Heart left ventricle (tissue), 16 donors: ENCODE results near the gene CHRNB4. TPM values are rescaled to one million over a fixed set of nuclear protein-coding genes. Genes with fewer than 3 reads are reported as not detected.

Experiments
- ATAC-seq, 4 donors: fragments of 200-7000 bp; cut with Tn5 transposase; one replicate each; pipeline ENCODE4 v1.9.1; 2020 to 2022; ENCODE audit warnings: moderate library complexity in 4 of 4, mild to moderate bottlenecking in 3 of 4, moderate number of reproducible peaks in 1 of 4
- DNase-seq, 5 donors: peaks; one replicate each; pipeline ENCODE4 v3.0.0-alpha.2; 2020
- H3K27ac ChIP-seq, 12 donors: fragments of 200-600 bp; sonication (generic) in 4 of 12; one replicate each; pipeline versions ENCODE4 v1.5.0 to v1.8.0; 2016 to 2022; ENCODE audit warnings: mild to moderate bottlenecking in 2 of 12
- H3K27me3 ChIP-seq, 9 donors: fragments of 200-600 bp; sonication (generic) in 2 of 9; one replicate each; pipeline versions ENCODE4 v1.5.1 to v1.8.0; 2016 to 2022; ENCODE audit warnings: mild to moderate bottlenecking in 3 of 9
- H3K36me3 ChIP-seq, 9 donors: fragments of 200-600 bp; sonication (generic) in 2 of 9; one replicate each; pipeline versions ENCODE4 v1.5.0 to v1.8.0; 2018 to 2022; ENCODE audit warnings: mild to moderate bottlenecking in 2 of 9
- H3K4me1 ChIP-seq, 12 donors: fragments of 200-600 bp; sonication (generic) in 4 of 12; one replicate each; pipeline versions ENCODE4 v1.5.0 to v1.8.0; 2016 to 2022; ENCODE audit warnings: mild to moderate bottlenecking in 3 of 12
- H3K4me3 ChIP-seq, 12 donors: fragments of 200-600 bp; sonication (generic) in 4 of 12; one replicate each; pipeline versions ENCODE4 v1.5.0 to v1.8.0; 2017 to 2022; ENCODE audit warnings: mild to moderate bottlenecking in 9 of 12, moderate library complexity in 4 of 12
- H3K9me3 ChIP-seq, 12 donors: fragments of 200-600 bp; sonication (generic) in 4 of 12; one replicate each; pipeline versions ENCODE4 v1.5.0 to v1.8.0; 2016 to 2022; ENCODE audit warnings: mild to moderate bottlenecking in 1 of 12
- CTCF ChIP-seq, 12 donors: fragments of 200-600 bp; sonication (generic) in 4 of 12; IDR thresholded peaks; one replicate each; pipeline versions ENCODE4 v1.5.0 to v1.8.0; 2018 to 2022; ENCODE audit warnings: antibody characterized with exemption in 12 of 12, mild to moderate bottlenecking in 5 of 12
- POLR2A ChIP-seq, 2 donors: fragments of 450-650 bp; IDR thresholded peaks; one replicate each; pipeline ENCODE4 v1.6.1; 2017; ENCODE audit warnings: antibody characterized with exemption in 2 of 2, mild to moderate bottlenecking in 2 of 2, moderate library complexity in 2 of 2
- WGBS, 4 donors: extraction: QIAGEN DNeasy Blood & Tissue Kit in 2 of 4; methylation state at CpG; one replicate each; pipeline versions ENCODE4 v1.1.5 to v1.1.7; 2013 to 2018; 5-methylcytosine and 5-hydroxymethylcytosine counted together
- intact Hi-C, 10 donors: fragments of 100-400 bp; cut with DNase I; formaldehyde crosslinking; loops; one replicate each; pipeline versions ENCODE4 v1.11.1 to v1.14.2; 2022
- polyA plus RNA-seq, 2 donors: library from polyadenylated mRNA; stranded (reverse); fragments of 200-250 nt; gene quantifications; one replicate each; pipeline ENCODE4 v1.2.3, GENCODE V29; 2013
- total RNA-seq, 9 donors: library from RNA; depleted of rRNA in 2 of 9; stranded (reverse); fragments of >200 nt in 2 of 9; fragmentation: NEBNext Ultra II Directional in 3 of 9; extraction: Animal tissue kit (Norgen Biotek cat#: 25700) in 3 of 9; gene quantifications; one replicate each; pipeline versions ENCODE4 v1.1.0 to v1.2.4, GENCODE V29; 2016 to 2023
- donor health status: ischemic (EF 13 %, LVEDD 7.1; RV severe dilation, severe dysfunction).
- donor health status: healthy with polysubstance abuse.
- donor health status: DM: no; HTN: yes; CAD: no.
- donor health status: DM: no; HTN: no; CAD: no.
- donor health status: ischemic (EF 25% LVEDD 6.9; RV normal size, moderate dysfunction).
- donor health status: ischemic (EF 25% LVEDD 5.7; RV mildly dilated, moderate dysfunction).
- donor health status: healthy.
- donor health status: DM: yes; HTN: yes; CAD: no.
- donor health status: ischemic (EF 35%, LVEDD 5.7; RV mildly dilated, moderate dysfunction).
- donor health status: nonischemic (EF 11% LVEDD 7.7; RV severe dilation, severe dysfunction).
- donor health status: DM: yes; HTN: yes; CAD: no.
- donor health status: PGD.
- donor health status: ischemic (EF 29% LVEDD 5.4; RV normal size, mild dysfunction).
- donor health status: nonischemic (EF 23%, LVEDD 6.1; RV moderate dilation, normal function).

Gene CHRNB4
- total and polyA plus RNA-seq, 11 donors, result 0.21 TPM; not detected in 10

GRCh38 chr15:78623786-78624497, 17.1 kb downstream of the CHRNB4 start:
- no peaks in the 10 kb centered on the region for H3K36me3 ChIP-seq
- no peak for TF ChIP-seq POLR2A (IDR thresholded peaks at IDR 0.05)
- no peak for TF ChIP-seq CTCF (IDR thresholded peaks at IDR 0.05)
- ATAC-seq (no peak), DNase-seq (no peak)
- H3K4me1 ChIP-seq, result peaks cover 0 to 23% (median 11%) of the 10 kb centered on the region in 12 donors
- no peak overlapping the region for H3K4me3 ChIP-seq
- intact Hi-C loops, result loop anchor here in 1 of 10 donors (10.0 kb wide), 1 partner anchor 561 kb away; no protein-coding TSS in a partner anchor
- 80 to 85% (median 82%) methylated on average over 7 of the region's 7 CpGs for WGBS, 4 donors
- H3K27me3 ChIP-seq, result peaks cover 16 to 66% (median 31%) of the 10 kb centered on the region in 9 donors
- no peak overlapping the region for H3K27ac ChIP-seq
- no peaks in the 10 kb centered on the region for H3K9me3 ChIP-seq

GRCh38 chr15:78621810-78622402, 19.1 kb downstream of the CHRNB4 start:
- H3K4me3 ChIP-seq, result no peak overlapping the region
- peaks cover 0 to 31% (median 13%) of the 10 kb centered on the region in 12 donors for H3K4me1 ChIP-seq
- TF ChIP-seq CTCF (IDR thresholded peaks at IDR 0.05) (no peak), POLR2A (IDR thresholded peaks at IDR 0.05) (no peak)
- H3K27me3 ChIP-seq, result peaks cover 19 to 56% (median 28%) of the 10 kb centered on the region in 9 donors
- no peaks in the 10 kb centered on the region for H3K9me3 ChIP-seq
- ATAC-seq (no peak), DNase-seq (no peak)
- no peak overlapping the region for H3K27ac ChIP-seq
- no peaks in the 10 kb centered on the region for H3K36me3 ChIP-seq
- 66 to 78% (median 71%) methylated on average over 10 of the region's 10 CpGs for WGBS, 4 donors
- intact Hi-C loops, result loop anchor here in 1 of 10 donors (10.0 kb wide), 1 partner anchor 563 kb away; no protein-coding TSS in a partner anchor

- Histone ChIP-seq H3K27ac (peak within 1 kb of the TSS in 1 of 12 donors; percentile 42), H3K27me3 (peaks cover 19 to 50% (median 28%) of the 10 kb centered on the region in 9 donors), H3K36me3 (no peaks in the 10 kb centered on the region), H3K9me3 (no peaks in the 10 kb centered on the region), H3K4me3 (peak within 1 kb of the TSS; percentile 17 to 54 (median 40)), H3K4me1 (peaks cover 0 to 31% (median 13%) of the 10 kb centered on the region in 12 donors)
- intact Hi-C loops, result loop anchor here in 1 of 10 donors (10.0 kb wide), 1 partner anchor 564 kb away; no protein-coding TSS in a partner anchor
- WGBS, 4 donors, result 1 to 13% (median 2%) methylated on average over 14 to 102 of the region's 102 CpGs
- DNase-seq (no peak), ATAC-seq (no peak)
- no peak for TF ChIP-seq CTCF (IDR thresholded peaks at IDR 0.05)
- no peak for TF ChIP-seq POLR2A (IDR thresholded peaks at IDR 0.05)
Observed at GRCh38 chr15:78620527-78621421, 20.2 kb downstream of the CHRNB4 start, which contains the start of gene CHRNA3. CHRNA3 (minus strand) TSS chr15:78620996; CDS start chr15:78620794, 202 bp downstream.
